Panc1 (cell line): ENCODE results near the gene NT5C1B. TPM values are rescaled to one million over a fixed set of nuclear protein-coding genes. Genes with fewer than 3 reads are reported as not detected.
"Not testable (repeated sequence)": the region's sequence is repeated elsewhere in the genome, so short reads cannot be mapped to it uniquely, and the experiment has no call there.

Source experiments
- ATAC-seq: fragments of 200-7000 bp; cut with Tn5 transposase; 2 replicates; pipeline ENCODE4 v1.9.1; 2020; ENCODE audit warnings: mild to moderate bottlenecking, moderate library complexity
- Bru-seq: library from RNA; stranded (reverse); fragments of 400-500 nt; gene quantifications from one replicate; lab custom pipeline; 2021; lab: Mats Ljungman, UMichigan
- BruChase-seq, 2 experiments: library from RNA; stranded (reverse); fragments of 400-500 nt; gene quantifications; one replicate each; lab custom pipeline; 2021; lab: Mats Ljungman, UMichigan
- BruUV-seq: library from RNA; stranded (reverse); fragments of 400-500 nt; replicated peaks from 2 replicates; lab custom pipeline; 2021; lab: Mats Ljungman, UMichigan
- CTCF ChIA-PET: fragments of 300-600 bp; sonication (Branson Sonifier 250); formaldehyde crosslinking; loops from one replicate; lab custom pipeline; 2022; ENCODE audit warnings: antibody characterized with exemption; lab: Charles Lee
- POLR2A ChIA-PET: fragments of 300-600 bp; sonication (Branson Sonifier 250); formaldehyde crosslinking; loops from one replicate; lab custom pipeline; 2022; ENCODE audit warnings: antibody characterized with exemption; lab: Charles Lee
- DNase-seq: peaks from one replicate; pipeline ENCODE4 v3.0.0-alpha.2; 2010; ENCODE audit warnings: low read depth, low spot score
- H3K27ac ChIP-seq: 2 replicates; pipeline ENCODE4 v1.5.1; 2011; ENCODE audit warnings: mild to moderate bottlenecking, low read length, inconsistent platforms
- H3K27me3 ChIP-seq: fragments of 200-500 bp; sonication (Bioruptor generic); 2 replicates; pipeline ENCODE4 v1.6.0; 2014; ENCODE audit warnings: low read length, inconsistent platforms; ENCODE audit not compliant: control insufficient read depth, insufficient read depth
- H3K36me3 ChIP-seq: fragments of 200-500 bp; sonication (Bioruptor generic); 2 replicates; pipeline ENCODE4 v1.5.1; 2014; ENCODE audit warnings: inconsistent platforms, mild to moderate bottlenecking, low read length, moderate library complexity; ENCODE audit not compliant: control insufficient read depth, insufficient read depth
- H3K4me1 ChIP-seq: 2 replicates; pipeline ENCODE4 v1.5.1; 2011; ENCODE audit warnings: inconsistent platforms, mild to moderate bottlenecking, low read length, moderate library complexity; ENCODE audit not compliant: control insufficient read depth, insufficient read depth
- H3K4me3 ChIP-seq, 2 experiments: 2 replicates each; pipeline ENCODE4 v1.5.1; 2011 to 2012; ENCODE audit warnings: low read depth in 2 of 2, low read length in 2 of 2, mild to moderate bottlenecking in 2 of 2, inconsistent platforms in 1 of 2, moderate library complexity in 1 of 2
- H3K9me3 ChIP-seq: fragments of 200-500 bp; sonication (Bioruptor generic); 2 replicates; pipeline ENCODE4 v1.5.1; 2014; ENCODE audit warnings: low read depth, mild to moderate bottlenecking, inconsistent platforms, low read length, moderate library complexity; ENCODE audit not compliant: control insufficient read depth, insufficient read depth
- POLR2AphosphoS5 ChIP-seq: IDR thresholded peaks from 2 replicates; pipeline ENCODE4 v1.6.1; 2012; ENCODE audit warnings: mild to moderate bottlenecking, low read depth, low read length, moderate library complexity
- SIN3A ChIP-seq: IDR thresholded peaks from 2 replicates; pipeline ENCODE4 v1.6.1; 2012; ENCODE audit warnings: low read depth, mild to moderate bottlenecking, low read length, moderate library complexity, borderline replicate concordance; ENCODE audit not compliant: insufficient read depth
- TCF7L2 ChIP-seq: IDR thresholded peaks from 2 replicates; pipeline ENCODE4 v1.6.1; 2011; ENCODE audit warnings: mild to moderate bottlenecking, low read depth, low read length, inconsistent platforms
- in situ Hi-C: cut with HindIII; loops from 2 replicates; pipeline ENCODE4 v1.10.0; 2016; ENCODE audit warnings: low sequenced_read_pairs, low pct_unique_long_range_greater_than_20kb
- intact Hi-C: fragments of 100-400 bp; cut with micrococcal nuclease; formaldehyde crosslinking; loops from one replicate; pipeline ENCODE4 v1.10.0; 2022; ENCODE audit not compliant: unreplicated experiment
- long read RNA-seq: library from polyadenylated mRNA; unstranded; transcript quantifications from one replicate; pipeline ENCODE4 v2.0.0, GENCODE V29; 2021; ENCODE audit not compliant: unreplicated experiment
- polyA plus RNA-seq: library from polyadenylated mRNA; unstranded; fragments of >200 nt; gene quantifications from one replicate; pipeline ENCODE4 v1.2.1, GENCODE V29; 2012; ENCODE audit warnings: missing spikeins; ENCODE audit not compliant: insufficient read length
- total RNA-seq: library from RNA; stranded (reverse); gene quantifications from one replicate; pipeline ENCODE4 v1.2.1, GENCODE V29; 2021; ENCODE audit not compliant: unreplicated experiment
- TF ChIP-seq, protein P1 (sequence below): fragments of 450-650 bp; IDR thresholded peaks from 2 replicates; pipeline ENCODE4 v1.5.1; 2017; ENCODE audit warnings: mild to moderate bottlenecking
- TF ChIP-seq, protein P2 (sequence below), 2 experiments: IDR thresholded peaks; 2 replicates each; pipeline ENCODE4 v1.6.1; 2011 to 2012; ENCODE audit warnings: low read depth in 2 of 2, control low read depth in 1 of 2, low read length in 1 of 2, mild to moderate bottlenecking in 1 of 2, moderate library complexity in 1 of 2; ENCODE audit not compliant: insufficient read depth in 1 of 2

Gene NT5C1B
- total RNA-seq = not detected
- polyA plus RNA-seq = not detected
- Bru-seq, nascent RNA = not detected
- BruChase-seq, experiment 1, labeled RNA remaining after a 2-hour chase = not detected
- not detected for BruChase-seq, experiment 2, labeled RNA remaining after a 6-hour chase
- long read RNA-seq, partial matches to known transcripts = 0 of 1 reads
- long read RNA-seq, other reads (novel, unspliced or antisense) = 1 of 1 reads

DNA sequence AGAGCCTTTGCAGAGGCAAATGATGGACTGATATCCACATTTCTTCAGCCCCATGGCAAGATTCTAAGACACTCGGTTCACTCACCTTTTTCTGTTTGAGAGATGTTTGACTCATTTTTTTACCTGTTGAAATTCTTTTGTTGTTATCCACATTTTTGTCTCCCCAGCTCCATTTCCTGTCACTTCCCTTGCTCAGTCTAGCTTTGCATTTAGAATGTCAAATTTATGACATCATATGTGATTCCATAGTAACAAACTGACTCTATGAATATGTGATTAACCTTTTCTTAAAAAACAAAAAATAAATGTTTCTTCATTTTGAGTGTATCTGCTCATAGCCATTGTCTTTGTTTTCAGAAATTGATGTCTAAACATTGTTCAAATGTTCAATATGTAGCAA, at the start of gene NT5C1B:
Gene NT5C1B, minus strand, starts transcription at position 216 of the 400 bp plus-strand sequence. Its CDS starts 101 bp downstream, at position 115.
- intact Hi-C loops (no loop called here), in situ Hi-C loops (no loop called here)
- H3K36me3 ChIP-seq = no peaks in the 10 kb centered on the region
- ChIA-PET CTCF (no interaction called here), POLR2A (no interaction called here)
- H3K27ac ChIP-seq = no peak within 1 kb of the TSS
- no TSS peak for BruUV-seq
- TF ChIP-seq, protein P1, sequence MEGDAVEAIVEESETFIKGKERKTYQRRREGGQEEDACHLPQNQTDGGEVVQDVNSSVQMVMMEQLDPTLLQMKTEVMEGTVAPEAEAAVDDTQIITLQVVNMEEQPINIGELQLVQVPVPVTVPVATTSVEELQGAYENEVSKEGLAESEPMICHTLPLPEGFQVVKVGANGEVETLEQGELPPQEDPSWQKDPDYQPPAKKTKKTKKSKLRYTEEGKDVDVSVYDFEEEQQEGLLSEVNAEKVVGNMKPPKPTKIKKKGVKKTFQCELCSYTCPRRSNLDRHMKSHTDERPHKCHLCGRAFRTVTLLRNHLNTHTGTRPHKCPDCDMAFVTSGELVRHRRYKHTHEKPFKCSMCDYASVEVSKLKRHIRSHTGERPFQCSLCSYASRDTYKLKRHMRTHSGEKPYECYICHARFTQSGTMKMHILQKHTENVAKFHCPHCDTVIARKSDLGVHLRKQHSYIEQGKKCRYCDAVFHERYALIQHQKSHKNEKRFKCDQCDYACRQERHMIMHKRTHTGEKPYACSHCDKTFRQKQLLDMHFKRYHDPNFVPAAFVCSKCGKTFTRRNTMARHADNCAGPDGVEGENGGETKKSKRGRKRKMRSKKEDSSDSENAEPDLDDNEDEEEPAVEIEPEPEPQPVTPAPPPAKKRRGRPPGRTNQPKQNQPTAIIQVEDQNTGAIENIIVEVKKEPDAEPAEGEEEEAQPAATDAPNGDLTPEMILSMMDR = no peak
- TF ChIP-seq, protein P2, sequence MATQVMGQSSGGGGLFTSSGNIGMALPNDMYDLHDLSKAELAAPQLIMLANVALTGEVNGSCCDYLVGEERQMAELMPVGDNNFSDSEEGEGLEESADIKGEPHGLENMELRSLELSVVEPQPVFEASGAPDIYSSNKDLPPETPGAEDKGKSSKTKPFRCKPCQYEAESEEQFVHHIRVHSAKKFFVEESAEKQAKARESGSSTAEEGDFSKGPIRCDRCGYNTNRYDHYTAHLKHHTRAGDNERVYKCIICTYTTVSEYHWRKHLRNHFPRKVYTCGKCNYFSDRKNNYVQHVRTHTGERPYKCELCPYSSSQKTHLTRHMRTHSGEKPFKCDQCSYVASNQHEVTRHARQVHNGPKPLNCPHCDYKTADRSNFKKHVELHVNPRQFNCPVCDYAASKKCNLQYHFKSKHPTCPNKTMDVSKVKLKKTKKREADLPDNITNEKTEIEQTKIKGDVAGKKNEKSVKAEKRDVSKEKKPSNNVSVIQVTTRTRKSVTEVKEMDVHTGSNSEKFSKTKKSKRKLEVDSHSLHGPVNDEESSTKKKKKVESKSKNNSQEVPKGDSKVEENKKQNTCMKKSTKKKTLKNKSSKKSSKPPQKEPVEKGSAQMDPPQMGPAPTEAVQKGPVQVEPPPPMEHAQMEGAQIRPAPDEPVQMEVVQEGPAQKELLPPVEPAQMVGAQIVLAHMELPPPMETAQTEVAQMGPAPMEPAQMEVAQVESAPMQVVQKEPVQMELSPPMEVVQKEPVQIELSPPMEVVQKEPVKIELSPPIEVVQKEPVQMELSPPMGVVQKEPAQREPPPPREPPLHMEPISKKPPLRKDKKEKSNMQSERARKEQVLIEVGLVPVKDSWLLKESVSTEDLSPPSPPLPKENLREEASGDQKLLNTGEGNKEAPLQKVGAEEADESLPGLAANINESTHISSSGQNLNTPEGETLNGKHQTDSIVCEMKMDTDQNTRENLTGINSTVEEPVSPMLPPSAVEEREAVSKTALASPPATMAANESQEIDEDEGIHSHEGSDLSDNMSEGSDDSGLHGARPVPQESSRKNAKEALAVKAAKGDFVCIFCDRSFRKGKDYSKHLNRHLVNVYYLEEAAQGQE (IDR thresholded peaks at IDR 0.05; ENCODE audit: insufficient read depth in 1 of 2, low read depth in 2 of 2, low read length in 1 of 2) = no peak
- TF ChIP-seq SIN3A (no peak), POLR2AphosphoS5 (no peak), TCF7L2 (no peak)
- no peaks in the 10 kb centered on the region for H3K27me3 ChIP-seq
- no peaks in the 10 kb centered on the region for H3K9me3 ChIP-seq
- H3K4me1 ChIP-seq = no peaks in the 10 kb centered on the region
- DNase-seq = no peak
- no peak for ATAC-seq
- no peak within 1 kb of the TSS for H3K4me3 ChIP-seq

GRCh38 chr2:18637196-18637595, 47.8 kb upstream of the NT5C1B start:
- POLR2A ChIA-PET = no interaction called here
- Histone ChIP-seq H3K27ac (no peak overlapping the region), H3K4me3 (no peak overlapping the region), H3K4me1 (no peaks in the 10 kb centered on the region), H3K9me3 (no peaks in the 10 kb centered on the region), H3K27me3 (no peaks in the 10 kb centered on the region), H3K36me3 (no peaks in the 10 kb centered on the region)
- TF ChIP-seq, protein P2 (IDR thresholded peaks at IDR 0.05; ENCODE audit: insufficient read depth in 1 of 2, low read depth in 2 of 2, low read length in 1 of 2) = no peak
- TF ChIP-seq, protein P1 = no peak
- TF ChIP-seq TCF7L2 (no peak), SIN3A (no peak), POLR2AphosphoS5 (no peak)
- in situ Hi-C loops (no loop called here), intact Hi-C loops (no loop called here)
- DNase-seq = no peak
- no peak for ATAC-seq
- CTCF ChIA-PET = no interaction called here
- no TSS peak for BruUV-seq

GRCh38 chr2:18632699-18633098, 43.3 kb upstream of the NT5C1B start:
- H3K4me3 ChIP-seq, BruUV-seq, H3K27ac ChIP-seq, DNase-seq, H3K27me3 ChIP-seq, CTCF ChIA-PET, H3K9me3 ChIP-seq, intact Hi-C loops, in situ Hi-C loops, H3K36me3 ChIP-seq, POLR2A ChIA-PET, H3K4me1 ChIP-seq, ATAC-seq: not testable (repeated sequence)
